GM23248 (cell line): ENCODE data around the gene THEM4. TPM values are rescaled to one million over a fixed set of nuclear protein-coding genes. Genes with fewer than 3 reads are reported as not detected.
A peak's percentile ranks its signal among the peaks of the same experiment; 100 is the strongest.
"Not testable (repeated sequence)": the region's sequence is repeated elsewhere in the genome, so short reads cannot be mapped to it uniquely, and the experiment has no call there.

Experiments used
- DNase-seq: peaks from one replicate; pipeline ENCODE4 v3.0.0-alpha.2; 2015
- H2AFZ ChIP-seq: fragments of 200-600 bp; sonication (generic); 2 replicates; pipeline ENCODE4 v1.6.1; 2016; ENCODE audit warnings: antibody characterized with exemption
- H3F3A ChIP-seq: fragments of 200-600 bp; sonication (generic); 2 replicates; pipeline ENCODE4 v1.6.1; 2016; ENCODE audit warnings: mild to moderate bottlenecking, antibody characterized with exemption, mixed run types; ENCODE audit not compliant: insufficient read depth
- H3K27ac ChIP-seq: fragments of 200-600 bp; sonication (generic); 2 replicates; pipeline ENCODE4 v1.5.1; 2016; ENCODE audit warnings: mild to moderate bottlenecking
- H3K27me3 ChIP-seq: fragments of 200-600 bp; sonication (generic); replicated peaks from 2 replicates; pipeline ENCODE4 v1.6.1; 2016; ENCODE audit warnings: mild to moderate bottlenecking; ENCODE audit not compliant: insufficient read depth
- H3K36me3 ChIP-seq: fragments of 200-600 bp; sonication (generic); 2 replicates; pipeline ENCODE4 v1.6.1; 2016; ENCODE audit warnings: low read depth, mild to moderate bottlenecking
- H3K4me1 ChIP-seq: fragments of 200-600 bp; sonication (generic); 2 replicates; pipeline ENCODE4 v1.6.1; 2016; ENCODE audit warnings: mild to moderate bottlenecking; ENCODE audit not compliant: insufficient read depth
- H3K4me2 ChIP-seq: fragments of 200-600 bp; sonication (generic); one replicate; pipeline ENCODE4 v1.6.1; 2016; ENCODE audit warnings: mild to moderate bottlenecking; ENCODE audit not compliant: unreplicated experiment
- H3K4me3 ChIP-seq: fragments of 200-600 bp; sonication (generic); 2 replicates; pipeline ENCODE4 v1.5.1; 2016; ENCODE audit warnings: mild to moderate bottlenecking
- H3K79me2 ChIP-seq: fragments of 200-600 bp; sonication (generic); 2 replicates; pipeline ENCODE4 v1.6.1; 2016; ENCODE audit warnings: mild to moderate bottlenecking; ENCODE audit not compliant: insufficient read depth
- H3K9ac ChIP-seq: fragments of 200-600 bp; sonication (generic); 2 replicates; pipeline ENCODE4 v1.6.1; 2016; ENCODE audit warnings: mild to moderate bottlenecking
- H3K9me2 ChIP-seq: fragments of 200-600 bp; sonication (generic); 2 replicates; pipeline ENCODE4 v1.6.1; 2016; ENCODE audit warnings: mixed run types, mild to moderate bottlenecking, moderate library complexity; ENCODE audit not compliant: insufficient read depth
- H3K9me3 ChIP-seq: fragments of 200-600 bp; sonication (generic); one replicate; pipeline ENCODE4 v1.6.1; 2017; ENCODE audit warnings: low read depth
- H4K20me1 ChIP-seq: fragments of 200-600 bp; sonication (generic); 2 replicates; pipeline ENCODE4 v1.6.0; 2016; ENCODE audit not compliant: insufficient read depth
- EZH2 ChIP-seq: fragments of 200-600 bp; sonication (generic); IDR thresholded peaks from 2 replicates; pipeline ENCODE4 v1.6.1; 2018; ENCODE audit warnings: antibody characterized with exemption, mild to moderate bottlenecking; ENCODE audit not compliant: insufficient read depth, poor library complexity, severe bottlenecking
- EZH2phosphoT487 ChIP-seq: fragments of 200-600 bp; sonication (generic); IDR thresholded peaks from 2 replicates; pipeline ENCODE4 v1.6.1; 2018; ENCODE audit warnings: antibody characterized with exemption, moderate library complexity, mild to moderate bottlenecking, low read depth; ENCODE audit not compliant: insufficient read depth
- WGBS, 2 experiments: methylation state at CpG; one replicate each; pipeline ENCODE4 v1.1.6; 2015 to 2017; ENCODE audit warnings: low lambda C conversion rate in 2 of 2, low coverage in 1 of 2; ENCODE audit errors: missing lambda C conversion rate in 2 of 2; 5-methylcytosine and 5-hydroxymethylcytosine counted together
- in situ Hi-C: fragments of 300-500 bp; cut with MboI; formaldehyde crosslinking; loops from 2 replicates; pipeline ENCODE4 v1.15.0; 2020
- polyA plus RNA-seq: library from polyadenylated mRNA; unstranded; fragments of >200 nt; fragmentation: Nextera tagmentation; extraction: Ambion mirVana; gene quantifications from 2 replicates; pipeline ENCODE4 v1.2.1, GENCODE V29; 2016
- total RNA-seq: library from RNA; depleted of rRNA; stranded (reverse); fragments of >200 nt; shearing (Covaris generic); gene quantifications from 2 replicates; pipeline ENCODE4 v1.2.3, GENCODE V29; 2014

Gene THEM4
- total and polyA plus RNA-seq, 2 experiments from 2014 or later = 14.6 to 17.9 TPM

- H3F3A ChIP-seq = 0 out of 2 replicates have a peak, but pooled peaks cover 7% of the 10 kb centered on the region
- H2AFZ ChIP-seq = peak overlapping the region; percentile 29; the same call in 1 of the 2 replicates
- no peak overlapping the region for H3K4me3 ChIP-seq
- no peaks in the 10 kb centered on the region for H4K20me1 ChIP-seq
- no peaks in the 10 kb centered on the region for H3K27me3 ChIP-seq
- H3K79me2 ChIP-seq = no peaks in the 10 kb centered on the region
- H3K4me2 ChIP-seq = no peak overlapping the region
- H3K36me3 ChIP-seq = no peaks in the 10 kb centered on the region
- H3K9ac ChIP-seq = no peak overlapping the region
- no peak for TF ChIP-seq EZH2phosphoT487
- TF ChIP-seq EZH2 = no peak
- peaks cover 14% of the 10 kb centered on the region for H3K4me1 ChIP-seq
- H3K27ac ChIP-seq = no peak overlapping the region
- in situ Hi-C loops = no loop called here
- DNase-seq = no peak
- H3K9me2 ChIP-seq = no peaks in the 10 kb centered on the region
- H3K9me3 ChIP-seq = no peaks in the 10 kb centered on the region
- 93 to 98% methylated on average over 6 of the region's 6 CpGs for WGBS, 2 experiments
These were observed 50.2 kb downstream of the THEM4 start for GRCh38 chr1:151858886-151859665.

- no peak overlapping the region for H3K4me2 ChIP-seq
- WGBS, 2 experiments = 76 to 78% methylated on average over 3 of the region's 3 CpGs
- H3K4me3 ChIP-seq = no peak overlapping the region
- H3K27me3 ChIP-seq = no peaks in the 10 kb centered on the region
- in situ Hi-C loops = no loop called here
- no peaks in the 10 kb centered on the region for H3K9me2 ChIP-seq
- TF ChIP-seq EZH2phosphoT487 (no peak), EZH2 (no peak)
- no peaks in the 10 kb centered on the region for H3K79me2 ChIP-seq
- no peak overlapping the region for H3K27ac ChIP-seq
- peak; percentile 72 for DNase-seq
- peak overlapping the region; percentile 29; the same call in 1 of the 2 replicates for H2AFZ ChIP-seq
- no peaks in the 10 kb centered on the region for H3K9me3 ChIP-seq
- H3K36me3 ChIP-seq = no peaks in the 10 kb centered on the region
- H4K20me1 ChIP-seq = no peaks in the 10 kb centered on the region
- 0 out of 2 replicates have a peak, but pooled peaks cover 7% of the 10 kb centered on the region for H3F3A ChIP-seq
- no peak overlapping the region for H3K9ac ChIP-seq
- peaks cover 14% of the 10 kb centered on the region for H3K4me1 ChIP-seq
These were observed 51.1 kb downstream of the THEM4 start for GRCh38 chr1:151858030-151858746.

DNA sequence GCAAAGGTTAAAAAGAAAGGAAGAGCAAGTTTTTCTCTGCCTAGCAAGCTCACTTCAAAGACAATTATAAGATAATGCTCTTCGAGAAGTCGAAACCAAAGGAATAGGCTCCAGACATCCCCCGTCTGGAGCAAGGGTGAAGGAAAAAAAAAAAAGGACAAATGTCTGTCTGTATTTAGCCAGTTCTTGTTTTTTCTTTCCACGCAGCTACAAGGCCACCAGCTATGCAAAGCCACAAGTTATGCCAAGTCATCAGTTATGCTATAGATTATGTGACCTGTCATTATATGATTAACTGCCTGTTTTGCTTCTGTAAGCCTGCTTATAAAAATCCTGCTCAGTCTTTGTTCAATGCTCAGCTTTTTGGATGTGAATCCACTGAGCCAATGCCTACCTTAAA lies 53.4 kb downstream of the THEM4 start:
- peak overlapping the region; percentile 34 for H3K27ac ChIP-seq

GRCh38 chr1:151855516-151855915 lies 53.8 kb downstream of the THEM4 start:
- H3F3A ChIP-seq, H3K36me3 ChIP-seq, H3K9me2 ChIP-seq, H3K9me3 ChIP-seq, H3K79me2 ChIP-seq, H3K4me2 ChIP-seq, H3K4me3 ChIP-seq, H4K20me1 ChIP-seq, in situ Hi-C loops: not testable (repeated sequence)
- Histone ChIP-seq H3K27me3 (peaks cover 13% of the 10 kb centered on the region; the same call in 1 of the 2 replicates), H3K9ac (0 out of 2 replicates have a peak overlapping the region, but pooled peaks have one; percentile 2), H3K27ac (peak overlapping the region; percentile 34), H3K4me1 (peaks cover 14% of the 10 kb centered on the region), H2AFZ (peak overlapping the region; percentile 54)
- 14 to 16% methylated on average over 8 of the region's 8 CpGs for WGBS, 2 experiments
- peak; percentile 57 for DNase-seq

More for the DNA sequence above, 53.4 kb downstream of the THEM4 start:
- 0 out of 2 replicates have a peak overlapping the region, but pooled peaks have one; percentile 2 for H3K9ac ChIP-seq
- no peak for DNase-seq
- H3F3A ChIP-seq = 0 out of 2 replicates have a peak, but pooled peaks cover 7% of the 10 kb centered on the region
- H3K9me3 ChIP-seq = no peaks in the 10 kb centered on the region
- in situ Hi-C loops = no loop called here
- no peak overlapping the region for H3K4me2 ChIP-seq
- WGBS, 2 experiments = 30 to 38% methylated on average over 4 of the region's 4 CpGs
- no peaks in the 10 kb centered on the region for H3K36me3 ChIP-seq
- no peaks in the 10 kb centered on the region for H3K79me2 ChIP-seq
- H4K20me1 ChIP-seq = no peaks in the 10 kb centered on the region
- no peak for TF ChIP-seq EZH2phosphoT487
- TF ChIP-seq EZH2 = no peak
- no peaks in the 10 kb centered on the region for H3K9me2 ChIP-seq
- peaks cover 13% of the 10 kb centered on the region; the same call in 1 of the 2 replicates for H3K27me3 ChIP-seq
- H3K4me1 ChIP-seq = peaks cover 14% of the 10 kb centered on the region
- H3K4me3 ChIP-seq = no peak overlapping the region
- H2AFZ ChIP-seq = peak overlapping the region; percentile 54
